Measurements from ENCODE around the gene SEC11A.
A peak's percentile ranks its signal among the peaks of the same experiment; 100 is the strongest.

Gene SEC11A

GRCh38 chr15:84671211-84671610 is 44.7 kb downstream of the SEC11A start:
- H3K36me3 ChIP-seq (ENCODE audit: control insufficient read depth in 2 of 2, insufficient read depth in 2 of 2, low read length in 2 of 2): peaks cover 19 to 24% of the 10 kb centered on the region in 2 donors
- no peaks in the 10 kb centered on the region for H3K9me3 ChIP-seq (ENCODE audit: control insufficient read depth in 2 of 2, low read length in 2 of 2)
- H3K27ac ChIP-seq (ENCODE audit: low read length): no peak overlapping the region
- H3K4me3 ChIP-seq (ENCODE audit: low read length in 2 of 2): no peak overlapping the region
- no peaks in the 10 kb centered on the region for H3K4me1 ChIP-seq (ENCODE audit: control insufficient read depth, insufficient read depth, low read length)
- no peak overlapping the region for H3K9ac ChIP-seq (ENCODE audit: low read length in 2 of 2)
- no peaks in the 10 kb centered on the region for H3K27me3 ChIP-seq (ENCODE audit: control insufficient read depth in 1 of 2, insufficient read depth in 2 of 2, low read length in 2 of 2)

- Histone ChIP-seq H3K4me3 (ENCODE audit: low read length in 2 of 2) (no peak overlapping the region), H3K27me3 (ENCODE audit: control insufficient read depth in 1 of 2, insufficient read depth in 2 of 2, low read length in 2 of 2) (no peaks in the 10 kb centered on the region), H3K9ac (ENCODE audit: low read length in 2 of 2) (no peak overlapping the region), H3K36me3 (ENCODE audit: control insufficient read depth in 2 of 2, insufficient read depth in 2 of 2, low read length in 2 of 2) (peaks cover 29 to 31% of the 10 kb centered on the region in 2 donors), H3K9me3 (ENCODE audit: control insufficient read depth in 2 of 2, low read length in 2 of 2) (no peaks in the 10 kb centered on the region), H3K4me1 (ENCODE audit: control insufficient read depth, insufficient read depth, low read length) (no peaks in the 10 kb centered on the region), H3K27ac (ENCODE audit: low read length) (no peak overlapping the region)
Observed at GRCh38 chr15:84669726-84670125, 46.2 kb downstream of the SEC11A start.

GRCh38 chr15:84668221-84668982 is 47.5 kb downstream of the SEC11A start:
- no peak overlapping the region for H3K4me3 ChIP-seq (ENCODE audit: low read length in 2 of 2)
- no peaks in the 10 kb centered on the region for H3K27me3 ChIP-seq (ENCODE audit: control insufficient read depth in 1 of 2, insufficient read depth in 2 of 2, low read length in 2 of 2)
- H3K27ac ChIP-seq (ENCODE audit: low read length): no peak overlapping the region
- H3K4me1 ChIP-seq (ENCODE audit: control insufficient read depth, insufficient read depth, low read length): no peaks in the 10 kb centered on the region
- H3K9ac ChIP-seq (ENCODE audit: low read length in 2 of 2): no peak overlapping the region
- H3K36me3 ChIP-seq (ENCODE audit: control insufficient read depth in 2 of 2, insufficient read depth in 2 of 2, low read length in 2 of 2): peaks cover 29 to 31% of the 10 kb centered on the region in 2 donors
- H3K9me3 ChIP-seq (ENCODE audit: control insufficient read depth in 2 of 2, low read length in 2 of 2): no peaks in the 10 kb centered on the region

- Histone ChIP-seq H3K27ac (ENCODE audit: low read length) (no peak overlapping the region), H3K9me3 (ENCODE audit: control insufficient read depth in 2 of 2, low read length in 2 of 2) (no peaks in the 10 kb centered on the region), H3K4me3 (ENCODE audit: low read length in 2 of 2) (no peak overlapping the region), H3K27me3 (ENCODE audit: control insufficient read depth in 1 of 2, insufficient read depth in 2 of 2, low read length in 2 of 2) (no peaks in the 10 kb centered on the region), H3K4me1 (ENCODE audit: control insufficient read depth, insufficient read depth, low read length) (no peaks in the 10 kb centered on the region), H3K9ac (ENCODE audit: low read length in 2 of 2) (no peak overlapping the region), H3K36me3 (ENCODE audit: control insufficient read depth in 2 of 2, insufficient read depth in 2 of 2, low read length in 2 of 2) (peaks cover 29 to 31% of the 10 kb centered on the region in 2 donors)
Observed at GRCh38 chr15:84666373-84666772, 49.6 kb downstream of the SEC11A start.

GRCh38 chr15:84661001-84661400 is 54.9 kb downstream of the SEC11A start:
- Histone ChIP-seq H3K27me3 (ENCODE audit: control insufficient read depth in 1 of 2, insufficient read depth in 2 of 2, low read length in 2 of 2) (no peaks in the 10 kb centered on the region), H3K27ac (ENCODE audit: low read length) (no peak overlapping the region), H3K36me3 (ENCODE audit: control insufficient read depth in 2 of 2, insufficient read depth in 2 of 2, low read length in 2 of 2) (peaks cover 7 to 9% of the 10 kb centered on the region in 2 donors), H3K4me1 (ENCODE audit: control insufficient read depth, insufficient read depth, low read length) (peaks cover 13% of the 10 kb centered on the region), H3K9ac (ENCODE audit: low read length in 2 of 2) (no peak overlapping the region), H3K9me3 (ENCODE audit: control insufficient read depth in 2 of 2, low read length in 2 of 2) (no peaks in the 10 kb centered on the region), H3K4me3 (ENCODE audit: low read length in 2 of 2) (no peak overlapping the region)

- Histone ChIP-seq H3K9ac (ENCODE audit: low read length in 2 of 2) (no peak overlapping the region), H3K9me3 (ENCODE audit: control insufficient read depth in 2 of 2, low read length in 2 of 2) (no peaks in the 10 kb centered on the region), H3K27ac (ENCODE audit: low read length) (no peak overlapping the region), H3K4me3 (ENCODE audit: low read length in 2 of 2) (no peak overlapping the region), H3K4me1 (ENCODE audit: control insufficient read depth, insufficient read depth, low read length) (peaks cover 15% of the 10 kb centered on the region), H3K36me3 (ENCODE audit: control insufficient read depth in 2 of 2, insufficient read depth in 2 of 2, low read length in 2 of 2) (peaks cover 0 to 4% of the 10 kb centered on the region in 2 donors), H3K27me3 (ENCODE audit: control insufficient read depth in 1 of 2, insufficient read depth in 2 of 2, low read length in 2 of 2) (no peaks in the 10 kb centered on the region)
Observed at GRCh38 chr15:84659904-84660781, 55.8 kb downstream of the SEC11A start.

GRCh38 chr15:84658788-84659411 is 57.0 kb downstream of the SEC11A start:
- Histone ChIP-seq H3K4me3 (ENCODE audit: low read length in 2 of 2) (peak overlapping the region; percentile 44 to 78), H3K27ac (ENCODE audit: low read length) (peak overlapping the region; percentile 74), H3K9me3 (ENCODE audit: control insufficient read depth in 2 of 2, low read length in 2 of 2) (no peaks in the 10 kb centered on the region)

GRCh38 chr15:84658080-84658787 is 57.7 kb downstream of the SEC11A start, which contains the start of gene NMB:
Gene NMB (minus strand): TSS chr15:84658199. CDS start chr15:84658152, 47 bp downstream.
- H3K4me1 ChIP-seq (ENCODE audit: control insufficient read depth, insufficient read depth, low read length): peaks cover 28% of the 10 kb centered on the region
- peak within 1 kb of the TSS; percentile 74 to 75 for H3K9ac ChIP-seq (ENCODE audit: low read length in 2 of 2)
- H3K27ac ChIP-seq (ENCODE audit: low read length): peak within 1 kb of the TSS; percentile 74
- peak within 1 kb of the TSS; percentile 65 to 78 for H3K4me3 ChIP-seq (ENCODE audit: low read length in 2 of 2)
- H3K36me3 ChIP-seq (ENCODE audit: control insufficient read depth in 2 of 2, insufficient read depth in 2 of 2, low read length in 2 of 2): no peaks in the 10 kb centered on the region
- no peaks in the 10 kb centered on the region for H3K9me3 ChIP-seq (ENCODE audit: control insufficient read depth in 2 of 2, low read length in 2 of 2)
- H3K27me3 ChIP-seq (ENCODE audit: control insufficient read depth in 1 of 2, insufficient read depth in 2 of 2, low read length in 2 of 2): no peaks in the 10 kb centered on the region

More at GRCh38 chr15:84658788-84659411, 57.0 kb downstream of the SEC11A start:
- H3K9ac ChIP-seq (ENCODE audit: low read length in 2 of 2): peak overlapping the region; percentile 74 to 75
- peaks cover 23% of the 10 kb centered on the region for H3K4me1 ChIP-seq (ENCODE audit: control insufficient read depth, insufficient read depth, low read length)
- H3K36me3 ChIP-seq (ENCODE audit: control insufficient read depth in 2 of 2, insufficient read depth in 2 of 2, low read length in 2 of 2): no peaks in the 10 kb centered on the region
- no peaks in the 10 kb centered on the region for H3K27me3 ChIP-seq (ENCODE audit: control insufficient read depth in 1 of 2, insufficient read depth in 2 of 2, low read length in 2 of 2)

GRCh38 chr15:84657748-84658079 is 58.2 kb downstream of the SEC11A start:
- peaks cover 33% of the 10 kb centered on the region for H3K4me1 ChIP-seq (ENCODE audit: control insufficient read depth, insufficient read depth, low read length)
- peak overlapping the region; percentile 74 for H3K27ac ChIP-seq (ENCODE audit: low read length)
- H3K9me3 ChIP-seq (ENCODE audit: control insufficient read depth in 2 of 2, low read length in 2 of 2): no peaks in the 10 kb centered on the region
- no peaks in the 10 kb centered on the region for H3K36me3 ChIP-seq (ENCODE audit: control insufficient read depth in 2 of 2, insufficient read depth in 2 of 2, low read length in 2 of 2)
- peak overlapping the region; percentile 65 to 78 for H3K4me3 ChIP-seq (ENCODE audit: low read length in 2 of 2)
- H3K9ac ChIP-seq (ENCODE audit: low read length in 2 of 2): peak overlapping the region; percentile 74
- no peaks in the 10 kb centered on the region for H3K27me3 ChIP-seq (ENCODE audit: control insufficient read depth in 1 of 2, insufficient read depth in 2 of 2, low read length in 2 of 2)

- peaks cover 35% of the 10 kb centered on the region for H3K4me1 ChIP-seq (ENCODE audit: control insufficient read depth, insufficient read depth, low read length)
- H3K9ac ChIP-seq (ENCODE audit: low read length in 2 of 2): no peak overlapping the region
- H3K4me3 ChIP-seq (ENCODE audit: low read length in 2 of 2): peak overlapping the region in 1 of 2 donors; percentile 78
Observed at GRCh38 chr15:84656972-84657371, 59.0 kb downstream of the SEC11A start.

More at GRCh38 chr15:84656972-84657371, 59.0 kb downstream of the SEC11A start:
- Histone ChIP-seq H3K9me3 (ENCODE audit: control insufficient read depth in 2 of 2, low read length in 2 of 2) (no peaks in the 10 kb centered on the region), H3K36me3 (ENCODE audit: control insufficient read depth in 2 of 2, insufficient read depth in 2 of 2, low read length in 2 of 2) (peaks cover 0 to 2% of the 10 kb centered on the region in 2 donors), H3K27ac (ENCODE audit: low read length) (no peak overlapping the region), H3K27me3 (ENCODE audit: control insufficient read depth in 1 of 2, insufficient read depth in 2 of 2, low read length in 2 of 2) (no peaks in the 10 kb centered on the region)

Measured in stomach smooth muscle (tissue), 2 donors.